Measurements from ENCODE around the gene PKMYT1.
A peak's percentile ranks its signal among the peaks of the same experiment; 100 is the strongest.

DNA sequence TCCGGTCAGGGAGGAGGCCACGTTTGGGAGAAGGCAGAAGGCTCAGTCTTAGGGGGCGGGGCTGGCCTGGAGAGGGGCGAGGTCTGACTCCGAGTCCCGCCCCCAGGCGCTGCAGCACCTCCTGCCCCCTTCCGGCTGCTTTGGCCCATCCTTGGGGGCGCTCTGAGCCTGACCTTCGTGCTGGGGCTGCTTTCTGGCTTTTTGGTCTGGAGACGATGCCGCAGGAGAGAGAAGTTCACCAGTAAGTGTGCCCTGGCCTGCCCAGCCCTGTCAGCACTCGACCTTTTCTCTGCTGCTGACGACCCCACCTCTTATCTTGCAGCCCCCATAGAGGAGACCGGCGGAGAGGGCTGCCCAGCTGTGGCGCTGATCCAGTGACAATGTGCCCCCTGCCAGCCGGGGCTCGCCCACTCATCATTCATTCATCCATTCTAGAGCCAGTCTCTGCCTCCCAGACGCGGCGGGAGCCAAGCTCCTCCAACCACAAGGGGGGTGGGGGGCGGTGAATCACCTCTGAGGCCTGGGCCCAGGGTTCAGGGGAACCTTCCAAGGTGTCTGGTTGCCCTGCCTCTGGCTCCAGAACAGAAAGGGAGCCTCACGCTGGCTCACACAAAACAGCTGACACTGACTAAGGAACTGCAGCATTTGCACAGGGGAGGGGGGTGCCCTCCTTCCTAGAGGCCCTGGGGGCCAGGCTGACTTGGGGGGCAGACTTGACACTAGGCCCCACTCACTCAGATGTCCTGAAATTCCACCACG is 41.4 kb upstream of the PKMYT1 start:
- peak; percentile 34; the same call in 1 of the 2 replicates for TF ChIP-seq POLR2A (IDR thresholded peaks at IDR 0.05; ENCODE audit: low read depth, low read length)
- TF ChIP-seq FOS (IDR thresholded peaks at IDR 0.05; ENCODE audit: low read depth, low read length) = peak; percentile 80
- TF ChIP-seq MXI1 (IDR thresholded peaks at IDR 0.05; ENCODE audit: borderline replicate concordance, low read depth, low read length) = no peak; the same call in 1 of the 2 replicates
- TF ChIP-seq, protein P1, sequence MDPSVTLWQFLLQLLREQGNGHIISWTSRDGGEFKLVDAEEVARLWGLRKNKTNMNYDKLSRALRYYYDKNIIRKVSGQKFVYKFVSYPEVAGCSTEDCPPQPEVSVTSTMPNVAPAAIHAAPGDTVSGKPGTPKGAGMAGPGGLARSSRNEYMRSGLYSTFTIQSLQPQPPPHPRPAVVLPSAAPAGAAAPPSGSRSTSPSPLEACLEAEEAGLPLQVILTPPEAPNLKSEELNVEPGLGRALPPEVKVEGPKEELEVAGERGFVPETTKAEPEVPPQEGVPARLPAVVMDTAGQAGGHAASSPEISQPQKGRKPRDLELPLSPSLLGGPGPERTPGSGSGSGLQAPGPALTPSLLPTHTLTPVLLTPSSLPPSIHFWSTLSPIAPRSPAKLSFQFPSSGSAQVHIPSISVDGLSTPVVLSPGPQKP (IDR thresholded peaks at IDR 0.05; ENCODE audit: borderline replicate concordance, low read depth, low read length) = no peak
- no peak for TF ChIP-seq RFX5 (IDR thresholded peaks at IDR 0.05; ENCODE audit: low read depth, low read length)
- TF ChIP-seq, protein P2, sequence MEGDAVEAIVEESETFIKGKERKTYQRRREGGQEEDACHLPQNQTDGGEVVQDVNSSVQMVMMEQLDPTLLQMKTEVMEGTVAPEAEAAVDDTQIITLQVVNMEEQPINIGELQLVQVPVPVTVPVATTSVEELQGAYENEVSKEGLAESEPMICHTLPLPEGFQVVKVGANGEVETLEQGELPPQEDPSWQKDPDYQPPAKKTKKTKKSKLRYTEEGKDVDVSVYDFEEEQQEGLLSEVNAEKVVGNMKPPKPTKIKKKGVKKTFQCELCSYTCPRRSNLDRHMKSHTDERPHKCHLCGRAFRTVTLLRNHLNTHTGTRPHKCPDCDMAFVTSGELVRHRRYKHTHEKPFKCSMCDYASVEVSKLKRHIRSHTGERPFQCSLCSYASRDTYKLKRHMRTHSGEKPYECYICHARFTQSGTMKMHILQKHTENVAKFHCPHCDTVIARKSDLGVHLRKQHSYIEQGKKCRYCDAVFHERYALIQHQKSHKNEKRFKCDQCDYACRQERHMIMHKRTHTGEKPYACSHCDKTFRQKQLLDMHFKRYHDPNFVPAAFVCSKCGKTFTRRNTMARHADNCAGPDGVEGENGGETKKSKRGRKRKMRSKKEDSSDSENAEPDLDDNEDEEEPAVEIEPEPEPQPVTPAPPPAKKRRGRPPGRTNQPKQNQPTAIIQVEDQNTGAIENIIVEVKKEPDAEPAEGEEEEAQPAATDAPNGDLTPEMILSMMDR (conservative IDR thresholded peaks at IDR 0.05; ENCODE audit: low read depth, low read length) = peak; percentile 38
